SW480 (cell line): Measurements from ENCODE around the gene FOXN3.

Source experiments
- DNase-seq: peaks from one replicate; pipeline ENCODE4 v3.0.0-alpha.2; 2016; ENCODE audit warnings: low spot score

FOXN3 gene

GRCh38 chr14:89417091-89417464 lies at the start of gene FOXN3:
Gene FOXN3, minus strand, starts transcription at chr14:89417233. Its CDS starts 4,757 bp downstream, at chr14:89412476.
- DNase-seq = peak; percentile 94

GRCh38 chr14:89466484-89466883 lies 49.5 kb upstream of the FOXN3 start:
- no peak for DNase-seq

- no peak for DNase-seq
Observed at GRCh38 chr14:89465876-89466275, 48.8 kb upstream of the FOXN3 start.

- DNase-seq = no peak
Observed at GRCh38 chr14:89461256-89461655, 44.2 kb upstream of the FOXN3 start.

- DNase-seq = no peak
Observed at GRCh38 chr14:89458713-89459420, 41.8 kb upstream of the FOXN3 start.

- DNase-seq = no peak
Observed at GRCh38 chr14:89457007-89457406, 40.0 kb upstream of the FOXN3 start.

GRCh38 chr14:89455412-89455811 lies 38.4 kb upstream of the FOXN3 start:
- DNase-seq = no peak

GRCh38 chr14:89454996-89455395 lies 38.0 kb upstream of the FOXN3 start:
- no peak for DNase-seq

- DNase-seq = no peak
Observed at GRCh38 chr14:89452281-89452680, 35.2 kb upstream of the FOXN3 start.

- DNase-seq = no peak
Observed at GRCh38 chr14:89451229-89451628, 34.2 kb upstream of the FOXN3 start.

GRCh38 chr14:89447182-89447944 lies 30.3 kb upstream of the FOXN3 start:
- no peak for DNase-seq

- no peak for DNase-seq
Observed at GRCh38 chr14:89445273-89445973, 28.4 kb upstream of the FOXN3 start.

GRCh38 chr14:89444516-89445125 lies 27.6 kb upstream of the FOXN3 start:
- no peak for DNase-seq

- DNase-seq = no peak
Observed at GRCh38 chr14:89444044-89444443, 27.0 kb upstream of the FOXN3 start.

GRCh38 chr14:89443042-89443629 lies 26.1 kb upstream of the FOXN3 start:
- DNase-seq = no peak

- no peak for DNase-seq
Observed at GRCh38 chr14:89442280-89442679, 25.2 kb upstream of the FOXN3 start.

- no peak for DNase-seq
Observed at GRCh38 chr14:89440986-89441909, 24.2 kb upstream of the FOXN3 start.

- DNase-seq = no peak
Observed at GRCh38 chr14:89435892-89436656, 19.0 kb upstream of the FOXN3 start.

- DNase-seq = no peak
Observed at GRCh38 chr14:89435492-89435891, 18.5 kb upstream of the FOXN3 start.

GRCh38 chr14:89432226-89432625 lies 15.2 kb upstream of the FOXN3 start:
- DNase-seq = no peak
